GM20431 (cell line): ENCODE results near the gene NETO2.
"Not testable (repeated sequence)": the region's sequence is repeated elsewhere in the genome, so short reads cannot be mapped to it uniquely, and the experiment has no call there.

Experiments used
- in situ Hi-C: fragments of 300-500 bp; cut with MseI, MboI; formaldehyde crosslinking; loops from one replicate; pipeline ENCODE4 v1.15.0; 2020; ENCODE audit warnings: low sequenced_read_pairs; ENCODE audit not compliant: unreplicated experiment

Gene NETO2, protein sequence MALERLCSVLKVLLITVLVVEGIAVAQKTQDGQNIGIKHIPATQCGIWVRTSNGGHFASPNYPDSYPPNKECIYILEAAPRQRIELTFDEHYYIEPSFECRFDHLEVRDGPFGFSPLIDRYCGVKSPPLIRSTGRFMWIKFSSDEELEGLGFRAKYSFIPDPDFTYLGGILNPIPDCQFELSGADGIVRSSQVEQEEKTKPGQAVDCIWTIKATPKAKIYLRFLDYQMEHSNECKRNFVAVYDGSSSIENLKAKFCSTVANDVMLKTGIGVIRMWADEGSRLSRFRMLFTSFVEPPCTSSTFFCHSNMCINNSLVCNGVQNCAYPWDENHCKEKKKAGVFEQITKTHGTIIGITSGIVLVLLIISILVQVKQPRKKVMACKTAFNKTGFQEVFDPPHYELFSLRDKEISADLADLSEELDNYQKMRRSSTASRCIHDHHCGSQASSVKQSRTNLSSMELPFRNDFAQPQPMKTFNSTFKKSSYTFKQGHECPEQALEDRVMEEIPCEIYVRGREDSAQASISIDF

DNA sequence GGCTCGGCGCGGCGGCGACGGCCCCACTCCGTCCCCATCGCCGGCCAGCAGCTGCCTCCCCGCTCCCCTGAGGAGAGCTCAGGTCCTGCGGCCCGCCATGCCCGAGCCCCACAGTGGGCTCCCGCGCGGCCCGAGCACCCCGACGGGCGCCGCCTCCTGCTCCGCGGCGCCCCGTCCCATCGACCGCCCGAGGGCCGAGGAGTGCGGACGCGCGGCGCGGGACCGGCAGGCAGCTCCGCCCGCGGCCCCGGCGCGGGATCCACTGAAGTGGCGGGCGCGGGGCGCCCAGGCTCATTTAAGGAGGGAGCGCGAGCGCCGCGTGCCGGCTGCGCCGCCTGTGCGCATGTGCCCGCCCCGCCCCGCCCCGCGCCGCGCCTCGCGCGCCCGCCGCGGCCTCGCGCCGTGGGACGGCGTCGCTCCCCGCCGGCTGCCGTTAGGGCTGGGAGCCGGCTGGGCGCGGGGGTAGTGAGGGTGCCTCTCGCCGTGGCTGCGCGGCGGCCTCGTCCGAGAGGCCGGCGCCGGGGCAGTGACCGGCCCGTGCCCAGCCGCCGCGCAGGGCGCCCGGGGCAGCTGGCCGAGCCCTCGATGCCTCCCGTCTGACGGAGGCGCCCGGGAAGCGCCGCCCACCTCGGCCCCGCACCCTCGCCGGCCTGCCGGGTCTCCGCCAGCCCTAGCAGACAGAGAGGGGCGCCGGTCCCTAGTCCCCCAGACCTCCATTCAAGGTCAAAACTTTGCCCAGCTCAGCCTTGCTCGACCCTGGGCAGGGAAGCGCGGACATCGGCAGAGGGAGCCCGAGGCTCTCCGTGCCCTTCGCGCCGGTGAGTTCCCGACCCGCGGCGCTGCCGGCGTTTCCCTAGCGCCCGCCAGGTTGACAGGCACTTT, at the start of gene NETO2:
Gene NETO2, minus strand, starts transcription at position 269 of the 882 bp plus-strand sequence. CDS start 333 bp downstream, outside the sequence.
- in situ Hi-C loops: loop anchor here (25.0 kb wide), 1 partner anchor 182 kb away; the partner anchor contains the start of gene DNAJA2

DNA sequence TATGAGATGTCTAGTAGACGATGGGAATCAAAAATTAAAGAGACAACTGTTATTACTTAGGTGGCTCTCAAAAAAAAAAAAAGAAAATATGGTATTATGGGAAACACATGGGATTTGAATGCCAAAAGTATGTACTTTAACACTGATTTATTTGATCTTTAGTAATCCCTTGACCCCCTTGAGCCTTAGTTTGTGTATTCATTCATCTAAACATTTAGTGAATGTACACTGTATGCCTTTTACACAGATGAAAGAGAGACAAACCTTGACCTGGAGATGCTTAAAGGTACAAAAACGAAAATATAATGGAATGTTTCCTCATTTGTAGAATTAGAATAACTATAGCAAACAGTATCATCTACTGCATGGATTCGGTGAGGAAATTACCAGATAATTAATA, 38.6 kb upstream of the NETO2 start:
- in situ Hi-C loops: no loop called here

DNA sequence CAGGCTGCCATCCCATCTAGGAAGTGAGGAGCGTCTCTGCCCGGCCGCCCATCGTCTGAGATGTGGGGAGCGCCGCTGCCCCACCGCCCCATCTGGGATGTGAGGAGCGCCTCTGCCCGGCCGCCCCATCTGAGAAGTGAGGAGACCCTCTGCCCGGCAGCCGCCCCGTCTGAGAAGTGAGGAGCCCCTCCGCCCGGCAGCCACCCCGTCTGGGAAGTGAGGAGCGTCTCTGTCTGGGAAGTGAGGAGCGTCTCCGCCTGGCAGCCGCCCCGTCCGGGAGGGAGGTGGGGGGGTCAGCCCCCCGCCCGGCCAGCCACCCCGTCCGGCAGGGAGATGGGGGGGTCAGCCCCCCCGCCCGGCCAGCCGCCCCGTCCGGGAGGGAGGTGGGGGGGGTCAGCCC, 37.3 kb upstream of the NETO2 start:
- in situ Hi-C loops: not testable (repeated sequence)

DNA sequence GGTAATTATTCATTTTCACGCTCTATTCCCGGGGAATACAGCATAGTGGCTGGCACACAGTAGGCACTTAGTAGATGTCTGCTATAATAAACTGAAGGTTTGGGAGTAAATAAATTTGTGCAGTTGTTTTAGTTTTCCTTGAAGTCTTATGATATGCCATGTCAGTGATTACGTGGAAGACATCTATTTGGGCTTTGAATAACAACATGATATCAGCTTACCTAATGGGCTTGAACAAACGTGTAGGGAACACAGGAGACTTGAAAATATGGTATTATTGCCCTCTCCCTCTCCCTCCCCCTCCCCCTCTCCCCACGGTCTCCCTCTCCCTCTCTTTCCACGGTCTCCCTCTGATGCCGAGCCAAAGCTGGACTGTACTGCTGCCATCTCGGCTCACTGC, 36.3 kb upstream of the NETO2 start:
- in situ Hi-C loops: no loop called here

DNA sequence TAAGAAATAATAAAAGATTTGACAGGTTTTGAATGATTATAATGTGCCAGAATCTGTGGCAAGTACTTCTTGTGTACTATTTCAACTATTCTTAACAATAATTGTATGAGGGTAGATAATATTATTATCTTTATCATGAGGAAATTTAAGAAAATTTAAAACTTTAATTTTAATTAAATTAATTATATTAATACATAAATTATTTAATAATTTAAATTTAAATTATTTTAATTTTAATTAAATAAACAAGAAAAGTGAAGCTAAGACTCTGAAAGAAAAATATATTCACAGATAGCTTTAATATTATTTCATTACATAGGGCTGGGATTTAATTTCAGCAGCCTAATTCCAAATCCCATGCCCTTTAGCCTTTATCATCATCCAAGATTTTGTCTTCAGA, 31.4 kb upstream of the NETO2 start:
- in situ Hi-C loops: no loop called here

DNA sequence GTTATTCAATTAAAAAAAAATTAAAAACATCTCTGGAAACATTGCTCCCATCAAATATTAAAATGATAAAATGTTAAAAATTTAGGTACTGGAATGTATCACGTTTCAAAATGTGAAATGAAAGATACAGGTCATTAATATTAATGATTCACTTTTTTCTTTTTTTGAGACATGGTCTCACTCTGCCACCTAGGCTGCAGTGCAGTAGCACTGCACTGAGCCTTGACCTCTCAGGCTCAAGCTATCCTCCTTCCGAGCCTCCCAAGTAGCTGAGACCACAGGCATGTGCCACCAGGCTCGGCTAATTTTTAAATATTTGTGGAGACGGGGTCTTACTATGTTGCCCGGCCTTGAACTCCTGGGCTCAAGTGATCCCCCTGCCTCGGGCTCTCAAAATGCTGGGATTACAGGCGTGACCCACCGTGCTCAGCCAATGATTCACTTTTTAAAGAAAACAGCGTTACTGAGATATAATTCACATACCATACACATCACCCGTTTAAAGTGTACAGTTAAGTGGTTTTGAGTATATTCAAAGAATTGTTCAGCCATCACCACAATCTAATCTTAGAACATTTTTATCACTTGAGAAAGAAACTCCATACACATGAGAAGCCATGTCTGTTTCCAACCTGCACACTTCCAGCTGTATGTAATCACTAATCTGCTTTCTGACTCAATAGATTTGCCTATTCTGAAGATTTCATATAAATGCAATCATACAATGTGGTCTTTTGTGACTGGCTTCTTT, 19.1 kb upstream of the NETO2 start:
- in situ Hi-C loops: loop anchor here (25.0 kb wide), 1 partner anchor 999 kb away; the partner anchor contains the start of gene ABCC12

DNA sequence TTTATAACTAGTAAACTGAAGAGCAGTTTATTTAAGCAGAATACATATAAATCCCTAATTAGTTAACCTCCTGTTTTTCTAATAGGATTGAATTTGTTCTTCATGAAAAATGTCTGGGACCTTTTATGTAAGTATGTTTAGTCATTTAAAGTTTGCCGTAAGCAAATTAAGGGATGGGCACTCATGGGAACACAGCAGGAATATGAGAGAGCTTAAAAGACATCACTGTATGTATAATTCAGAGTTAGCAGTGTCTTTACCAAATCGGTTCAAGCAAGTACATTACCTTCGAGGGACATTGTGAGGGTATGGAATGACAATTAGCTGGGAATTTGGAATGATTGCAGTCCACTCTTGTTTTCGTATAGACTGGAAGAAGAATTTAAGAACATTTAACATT, 17.7 kb upstream of the NETO2 start:
- in situ Hi-C loops: loop anchor here (25.0 kb wide), 1 partner anchor 1001 kb away; the partner anchor contains the start of gene ABCC12

DNA sequence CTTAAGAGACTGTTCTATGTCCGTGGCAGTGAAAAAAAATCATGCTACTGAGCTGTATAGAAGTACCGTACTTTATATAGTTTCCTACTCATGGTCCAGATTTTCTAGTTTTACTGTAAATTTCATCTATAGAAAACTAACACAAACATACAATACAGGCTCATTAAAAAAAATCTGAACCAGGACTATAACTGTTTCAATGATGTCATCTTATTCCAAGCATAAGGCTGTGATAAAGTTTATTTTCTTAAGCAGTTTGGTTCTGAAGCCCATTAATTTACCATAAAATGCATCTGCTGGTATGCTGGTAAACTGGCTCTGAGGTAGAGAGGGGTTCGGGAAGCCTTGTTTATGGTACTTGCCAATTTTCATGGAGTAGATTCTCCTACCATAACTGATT, 16.7 kb upstream of the NETO2 start:
- in situ Hi-C loops: loop anchor here (25.0 kb wide), 1 partner anchor 1002 kb away; the partner anchor contains the start of gene ABCC12

DNA sequence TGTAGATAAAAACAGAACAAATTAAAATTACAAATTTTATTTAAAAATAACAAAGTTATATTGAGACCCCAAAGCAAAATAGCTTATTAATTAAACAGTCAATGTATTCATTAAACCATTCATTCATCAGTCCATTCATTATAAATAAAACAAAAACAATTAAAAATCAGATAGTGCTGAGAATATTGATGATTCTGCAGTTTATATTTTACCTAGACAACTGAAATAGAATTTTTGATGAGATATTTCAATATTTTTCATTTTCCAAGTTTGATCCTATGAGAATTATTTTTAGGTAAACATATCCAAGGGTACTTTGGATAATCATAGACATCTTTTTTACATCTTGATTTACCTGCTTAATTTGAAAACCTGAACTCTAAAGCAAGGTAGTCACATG, 15.2 kb upstream of the NETO2 start:
- in situ Hi-C loops: loop anchor here (25.0 kb wide), 1 partner anchor 1003 kb away; the partner anchor contains the start of gene ABCC12

DNA sequence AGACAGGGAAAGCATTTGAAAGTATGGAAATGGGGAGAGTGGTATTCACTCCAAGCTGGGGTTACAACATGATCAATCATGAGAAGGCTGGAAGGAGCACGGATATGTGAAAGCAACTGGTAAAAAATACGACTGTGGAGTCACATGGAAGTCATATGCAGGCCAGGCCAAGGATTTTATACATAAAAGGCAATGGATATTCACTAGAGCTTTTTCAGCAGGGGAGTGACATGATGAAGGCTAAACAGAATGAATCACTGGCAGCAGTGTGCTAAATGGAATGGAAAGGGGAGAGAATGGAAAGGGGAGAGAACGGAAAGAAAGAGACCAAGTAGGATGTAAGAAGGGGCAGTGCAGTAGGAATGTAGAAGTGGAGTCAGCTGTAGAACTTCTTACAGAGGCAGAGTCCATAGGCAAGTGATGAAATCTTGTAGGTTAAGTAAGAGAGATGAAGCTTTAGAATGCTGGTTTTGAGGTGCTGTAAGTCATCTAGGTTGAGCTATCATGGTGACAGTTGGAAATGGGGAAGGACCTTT, 13.0 kb upstream of the NETO2 start:
- in situ Hi-C loops: loop anchor here (25.0 kb wide), 1 partner anchor 1006 kb away; the partner anchor contains the start of gene ABCC12

DNA sequence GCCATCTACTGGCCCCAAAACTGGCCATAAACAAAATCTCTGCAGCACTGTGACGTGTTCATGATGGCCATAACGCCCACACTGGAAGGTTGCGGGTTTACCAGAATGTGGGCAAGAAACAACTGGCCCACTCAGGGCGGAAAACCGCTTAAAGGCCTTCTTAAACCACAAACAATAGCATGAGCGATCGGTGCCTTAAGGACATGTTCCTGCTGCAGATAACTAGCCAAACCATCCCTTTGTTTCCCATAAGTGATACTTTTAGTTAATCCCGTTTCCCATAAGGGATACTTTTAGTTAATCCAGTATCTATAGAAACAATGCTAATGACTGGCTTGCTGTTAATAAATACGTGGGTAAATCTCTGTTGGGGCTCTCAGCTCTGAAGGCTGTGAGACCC, 8.8 kb upstream of the NETO2 start:
- in situ Hi-C loops: loop anchor here (25.0 kb wide), 1 partner anchor 1010 kb away; the partner anchor contains the start of gene ABCC12

DNA sequence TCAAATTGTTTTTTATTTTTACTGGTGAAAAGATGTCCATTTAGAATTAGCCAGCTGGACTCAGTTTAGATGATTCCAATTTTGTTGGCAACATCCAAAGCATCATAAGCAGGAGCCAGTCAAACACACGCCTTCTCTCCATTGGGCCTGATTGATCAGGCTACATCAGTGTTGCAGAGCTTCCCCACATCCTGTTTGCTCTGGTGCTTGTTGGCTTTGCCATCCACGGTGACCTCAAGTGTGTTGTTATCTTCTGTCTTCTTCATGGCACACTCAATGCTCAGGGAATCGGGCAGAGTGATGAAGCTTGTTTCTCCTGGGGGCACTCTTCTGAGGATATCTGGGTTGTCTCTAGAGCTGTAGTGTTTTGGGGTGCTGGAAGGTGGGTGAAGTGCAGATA, 6.3 kb upstream of the NETO2 start:
- in situ Hi-C loops: loop anchor here (25.0 kb wide), 1 partner anchor 1012 kb away; the partner anchor contains the start of gene ABCC12

DNA sequence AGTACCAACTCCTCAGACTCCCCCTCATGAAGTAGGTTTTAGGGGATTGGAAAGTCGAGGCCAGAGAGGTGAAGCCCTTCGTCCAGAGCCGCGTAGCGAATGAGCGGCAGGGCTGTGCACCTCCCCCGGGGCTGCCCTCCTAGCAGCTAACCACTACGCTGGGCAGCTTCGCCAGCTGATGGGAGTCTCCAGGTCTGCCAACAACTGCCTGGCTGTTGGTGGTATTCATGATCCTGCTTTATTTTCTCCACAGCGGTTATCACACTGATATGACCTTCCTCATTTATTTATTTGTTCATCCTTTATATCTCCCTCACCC, 773 bp upstream of the NETO2 start:
- in situ Hi-C loops: loop anchor here (25.0 kb wide), 1 partner anchor 182 kb away; the partner anchor contains the start of gene DNAJA2

DNA sequence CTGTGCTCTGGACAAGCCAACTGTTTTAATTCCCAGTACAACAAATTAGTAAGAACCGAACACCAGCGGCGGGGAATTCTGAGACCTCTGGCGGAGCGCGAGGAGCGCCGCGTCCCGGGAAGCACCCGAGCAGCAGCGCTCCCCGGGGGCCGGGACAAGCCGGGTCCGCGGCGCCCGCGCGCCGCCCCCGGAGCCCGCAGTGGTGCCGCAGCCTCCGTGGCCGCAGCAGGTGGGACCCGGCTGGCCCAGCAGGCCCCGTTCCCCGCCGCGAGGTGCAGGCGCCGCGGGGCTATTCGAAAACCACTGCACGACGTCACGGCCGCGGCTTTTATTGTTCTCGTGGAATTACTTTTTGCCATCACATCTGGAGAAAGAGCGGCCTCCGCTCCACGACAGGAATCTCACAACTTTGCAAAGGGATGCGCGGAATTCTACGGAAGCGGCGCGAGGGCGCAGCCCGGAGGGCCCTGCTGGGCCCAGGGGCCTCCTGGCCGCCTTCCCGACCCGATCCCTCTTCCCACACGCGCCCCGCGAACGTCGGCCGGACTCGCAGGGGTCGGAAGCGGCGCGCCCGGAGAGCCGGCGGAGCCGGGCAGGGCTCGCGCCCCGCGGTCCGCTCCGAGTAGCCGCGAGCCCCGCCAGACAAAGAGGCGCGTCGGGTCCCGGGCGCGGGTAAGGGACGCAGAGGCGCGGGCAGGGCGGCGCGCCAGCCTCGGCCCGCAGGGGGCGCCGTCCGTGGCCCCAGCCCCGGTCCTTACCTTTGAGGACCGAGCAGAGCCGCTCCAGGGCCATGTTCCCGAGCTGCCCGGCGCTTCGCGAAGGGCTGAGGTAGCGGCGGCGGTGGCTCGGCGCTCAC, 696 bp downstream of the NETO2 start:
- in situ Hi-C loops: loop anchor here (25.0 kb wide), 1 partner anchor 181 kb away; the partner anchor contains the start of gene DNAJA2

DNA sequence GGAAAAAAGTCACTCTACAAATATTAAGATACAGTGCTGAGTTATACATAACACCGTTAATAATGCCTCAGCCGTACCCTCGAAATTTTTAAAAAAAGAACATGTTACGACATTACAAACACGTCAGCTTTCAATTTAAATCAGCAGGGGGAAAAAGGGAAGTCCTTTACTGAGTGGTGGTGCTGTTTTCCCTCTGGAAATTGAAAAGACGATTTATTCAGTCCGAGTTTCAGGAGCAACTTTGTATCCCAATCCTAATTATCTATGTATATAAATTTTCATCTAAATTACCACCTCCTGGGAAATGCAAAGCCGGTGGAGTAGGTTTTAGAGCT, 1.3 kb downstream of the NETO2 start:
- in situ Hi-C loops: loop anchor here (25.0 kb wide), 1 partner anchor 180 kb away; the partner anchor contains the start of gene DNAJA2

DNA sequence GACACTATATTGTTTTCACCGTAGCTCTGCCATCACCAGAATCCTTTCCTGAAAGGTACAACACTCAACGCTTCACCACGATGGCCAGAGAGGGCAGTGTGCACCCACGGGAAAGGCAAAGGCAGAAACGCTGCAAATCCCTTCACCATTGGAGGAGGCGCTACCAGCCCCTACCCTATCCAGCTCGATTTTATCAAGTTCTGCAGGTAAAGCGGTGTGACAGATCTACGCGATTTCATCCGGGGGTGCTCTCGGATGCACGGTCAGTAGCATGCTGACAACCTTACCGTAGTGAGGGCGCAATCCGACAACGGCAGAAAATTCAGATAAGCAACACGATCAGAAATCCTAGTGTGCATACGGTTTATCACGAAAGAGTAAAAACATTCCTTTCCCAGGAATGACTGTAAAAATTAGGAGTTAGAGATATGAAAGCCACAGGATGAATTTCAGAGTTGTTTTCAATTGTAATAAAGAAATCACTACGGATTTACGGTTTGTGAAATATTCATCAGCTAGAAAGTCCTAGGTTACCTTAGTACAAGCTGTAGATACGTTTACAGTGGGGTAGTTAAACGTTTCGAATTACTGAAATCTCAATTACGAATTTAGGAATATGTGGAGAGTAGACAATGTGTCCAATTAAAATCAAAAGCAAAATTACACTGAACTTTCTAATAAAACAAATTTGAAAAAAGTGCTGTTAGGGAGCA, 1.8 kb downstream of the NETO2 start:
- in situ Hi-C loops: loop anchor here (25.0 kb wide), 1 partner anchor 180 kb away; the partner anchor contains the start of gene DNAJA2

DNA sequence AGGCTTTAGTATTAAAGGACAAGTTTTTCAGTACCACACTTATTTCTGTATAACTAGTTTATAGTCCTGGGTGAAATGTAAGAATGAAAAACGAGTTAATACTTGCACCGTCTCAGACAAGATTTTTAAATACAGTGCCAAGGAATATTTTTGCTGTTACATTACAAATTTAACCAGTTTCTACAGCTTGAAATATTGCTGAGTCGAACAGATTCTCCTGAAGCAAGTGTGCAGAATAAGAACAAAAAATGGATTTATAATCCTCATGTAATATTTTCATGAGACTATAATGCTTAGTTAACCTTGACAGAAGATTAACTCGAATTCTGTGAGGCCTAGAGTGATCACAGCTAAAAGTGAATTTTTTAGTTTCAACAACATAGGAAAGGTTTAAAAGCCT, 3.1 kb downstream of the NETO2 start:
- in situ Hi-C loops: loop anchor here (25.0 kb wide), 1 partner anchor 178 kb away; the partner anchor contains the start of gene DNAJA2
